ENCODE results near the gene ARVCF. TPM values are rescaled to one million over a fixed set of nuclear protein-coding genes. Genes with fewer than 3 reads are reported as not detected.

ARVCF gene
- polyA plus RNA-seq, 1 of the 3 experiments (the other 2 are of a cell fraction): 27.4 TPM

DNA sequence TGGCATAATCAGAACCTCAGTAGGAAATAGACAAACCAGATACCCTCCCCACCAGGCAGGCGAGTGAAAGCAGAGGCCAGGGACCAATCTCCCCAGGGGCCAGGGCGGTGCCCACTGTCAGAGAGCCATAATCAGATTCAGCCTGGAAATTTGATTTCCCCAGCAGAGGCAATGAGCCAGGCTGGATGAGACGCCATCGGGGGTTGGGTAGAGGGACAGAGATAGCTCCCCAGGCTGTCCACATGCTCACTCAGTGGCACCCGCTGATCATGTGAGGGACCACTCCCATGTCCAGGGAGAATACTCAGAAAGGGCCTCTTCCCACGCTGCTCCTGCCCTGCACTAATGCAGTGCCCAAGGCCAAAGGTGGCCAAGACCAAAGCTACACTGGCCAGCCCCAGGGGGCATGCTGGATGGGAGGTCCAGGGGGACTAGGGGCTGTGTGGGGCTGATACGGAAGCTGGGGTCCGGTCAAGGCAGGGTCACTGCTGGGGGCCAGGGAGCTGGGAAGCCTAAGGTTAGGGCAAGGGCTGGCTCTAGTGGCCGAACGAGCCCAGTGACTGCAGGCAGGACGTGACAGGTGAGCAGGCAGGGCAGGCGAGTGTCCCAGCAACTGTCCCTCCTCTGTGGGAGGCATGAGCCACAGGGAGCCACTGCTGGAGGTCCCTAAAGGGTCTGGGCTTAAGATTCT is 19.8 kb downstream of the ARVCF start:
- CTCF ChIA-PET: interaction anchor here (0.6 to 5.5 kb wide), 6 partner anchors 10 to 533 kb away, joined by 3 to 70 read pairs (median 5); no protein-coding TSS in a partner anchor
- peak; percentile 89 for DNase-seq
- peaks cover 0 to 82% of the 10 kb centered on the region in 2 experiments; a peak in 2 of 4 replicates for H3K4me1 ChIP-seq (ENCODE audit: control insufficient read depth in 1 of 2, insufficient read depth in 2 of 2, low read depth in 1 of 2, low read length in 1 of 2)
- peak; percentile 87 for TF ChIP-seq CHD2 (IDR thresholded peaks at IDR 0.05; ENCODE audit: low read length, partially characterized antibody)
- peak; percentile 95 for TF ChIP-seq FOXJ3 (CRISPR knock-in tag; IDR thresholded peaks at IDR 0.05)
- no peak for TF ChIP-seq MEF2A (IDR thresholded peaks at IDR 0.05; ENCODE audit: borderline replicate concordance, low read depth)
- TF ChIP-seq, protein P1, sequence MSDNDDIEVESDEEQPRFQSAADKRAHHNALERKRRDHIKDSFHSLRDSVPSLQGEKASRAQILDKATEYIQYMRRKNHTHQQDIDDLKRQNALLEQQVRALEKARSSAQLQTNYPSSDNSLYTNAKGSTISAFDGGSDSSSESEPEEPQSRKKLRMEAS (IDR thresholded peaks at IDR 0.05; ENCODE audit: low read depth): no peak
- TF ChIP-seq GABPA (IDR thresholded peaks at IDR 0.05; ENCODE audit: low read depth): no peak
- TF ChIP-seq, protein P2, sequence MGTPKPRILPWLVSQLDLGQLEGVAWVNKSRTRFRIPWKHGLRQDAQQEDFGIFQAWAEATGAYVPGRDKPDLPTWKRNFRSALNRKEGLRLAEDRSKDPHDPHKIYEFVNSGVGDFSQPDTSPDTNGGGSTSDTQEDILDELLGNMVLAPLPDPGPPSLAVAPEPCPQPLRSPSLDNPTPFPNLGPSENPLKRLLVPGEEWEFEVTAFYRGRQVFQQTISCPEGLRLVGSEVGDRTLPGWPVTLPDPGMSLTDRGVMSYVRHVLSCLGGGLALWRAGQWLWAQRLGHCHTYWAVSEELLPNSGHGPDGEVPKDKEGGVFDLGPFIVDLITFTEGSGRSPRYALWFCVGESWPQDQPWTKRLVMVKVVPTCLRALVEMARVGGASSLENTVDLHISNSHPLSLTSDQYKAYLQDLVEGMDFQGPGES (IDR thresholded peaks at IDR 0.05; ENCODE audit: low read depth, low read length): no peak
- no peak for TF ChIP-seq TEAD4 (IDR thresholded peaks at IDR 0.05; ENCODE audit: borderline replicate concordance, insufficient read depth)
- TF ChIP-seq, protein P3, sequence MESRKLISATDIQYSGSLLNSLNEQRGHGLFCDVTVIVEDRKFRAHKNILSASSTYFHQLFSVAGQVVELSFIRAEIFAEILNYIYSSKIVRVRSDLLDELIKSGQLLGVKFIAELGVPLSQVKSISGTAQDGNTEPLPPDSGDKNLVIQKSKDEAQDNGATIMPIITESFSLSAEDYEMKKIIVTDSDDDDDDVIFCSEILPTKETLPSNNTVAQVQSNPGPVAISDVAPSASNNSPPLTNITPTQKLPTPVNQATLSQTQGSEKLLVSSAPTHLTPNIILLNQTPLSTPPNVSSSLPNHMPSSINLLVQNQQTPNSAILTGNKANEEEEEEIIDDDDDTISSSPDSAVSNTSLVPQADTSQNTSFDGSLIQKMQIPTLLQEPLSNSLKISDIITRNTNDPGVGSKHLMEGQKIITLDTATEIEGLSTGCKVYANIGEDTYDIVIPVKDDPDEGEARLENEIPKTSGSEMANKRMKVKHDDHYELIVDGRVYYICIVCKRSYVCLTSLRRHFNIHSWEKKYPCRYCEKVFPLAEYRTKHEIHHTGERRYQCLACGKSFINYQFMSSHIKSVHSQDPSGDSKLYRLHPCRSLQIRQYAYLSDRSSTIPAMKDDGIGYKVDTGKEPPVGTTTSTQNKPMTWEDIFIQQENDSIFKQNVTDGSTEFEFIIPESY (IDR thresholded peaks at IDR 0.05; ENCODE audit: borderline replicate concordance, low read depth): no peak
- no peak for TF ChIP-seq NRF1 (IDR thresholded peaks at IDR 0.05; ENCODE audit: low read depth, low read length)
- no peak for TF ChIP-seq FOSL2 (IDR thresholded peaks at IDR 0.05; ENCODE audit: borderline replicate concordance, low read depth)
- TF ChIP-seq SIN3A (IDR thresholded peaks at IDR 0.05; ENCODE audit: borderline replicate concordance, low read depth, low read length): no peak
- no peak for TF ChIP-seq FOXM1 (IDR thresholded peaks at IDR 0.05; ENCODE audit: low read depth)
- TF ChIP-seq JUND (IDR thresholded peaks at IDR 0.05): no peak
- peak; percentile 84 for TF ChIP-seq RCOR1 (IDR thresholded peaks at IDR 0.05; ENCODE audit: low read length)
- peak; percentile 80 for TF ChIP-seq GATA2 (CRISPR knock-in tag; IDR thresholded peaks at IDR 0.05)
- no peak for TF ChIP-seq YY1 (IDR thresholded peaks at IDR 0.05; ENCODE audit: low read depth)
- no peak for TF ChIP-seq EZH2phosphoT487 (IDR thresholded peaks at IDR 0.05; ENCODE audit: borderline replicate concordance, low read depth)
- peak; percentile 17; the same call in 1 of the 2 replicates for TF ChIP-seq TCF12 (IDR thresholded peaks at IDR 0.05)
- peak; percentile 77 for TF ChIP-seq MXI1 (IDR thresholded peaks at IDR 0.05; ENCODE audit: low read depth, low read length)
- TF ChIP-seq ELF1 (IDR thresholded peaks at IDR 0.05): no peak
- TF ChIP-seq RXRA (IDR thresholded peaks at IDR 0.05; ENCODE audit: borderline replicate concordance, low read depth): no peak
- TF ChIP-seq, protein P4, sequence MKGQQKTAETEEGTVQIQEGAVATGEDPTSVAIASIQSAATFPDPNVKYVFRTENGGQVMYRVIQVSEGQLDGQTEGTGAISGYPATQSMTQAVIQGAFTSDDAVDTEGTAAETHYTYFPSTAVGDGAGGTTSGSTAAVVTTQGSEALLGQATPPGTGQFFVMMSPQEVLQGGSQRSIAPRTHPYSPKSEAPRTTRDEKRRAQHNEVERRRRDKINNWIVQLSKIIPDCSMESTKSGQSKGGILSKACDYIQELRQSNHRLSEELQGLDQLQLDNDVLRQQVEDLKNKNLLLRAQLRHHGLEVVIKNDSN (IDR thresholded peaks at IDR 0.05; ENCODE audit: borderline replicate concordance, low read depth): no peak; the same call in 1 of the 2 replicates
- peak; percentile 16; the same call in 1 of the 2 replicates for TF ChIP-seq SMC3 (IDR thresholded peaks at IDR 0.05; ENCODE audit: low read depth, low read length)
- no peak for TF ChIP-seq RFX5 (IDR thresholded peaks at IDR 0.05; ENCODE audit: low read length)
- TF ChIP-seq EP300 (IDR thresholded peaks at IDR 0.05; ENCODE audit: borderline replicate concordance in 1 of 2, low read depth in 1 of 2, low read length in 1 of 2): peak in 1 of 2 experiments; percentile 97; a peak in 2 of 4 replicates
- TF ChIP-seq, protein P5, sequence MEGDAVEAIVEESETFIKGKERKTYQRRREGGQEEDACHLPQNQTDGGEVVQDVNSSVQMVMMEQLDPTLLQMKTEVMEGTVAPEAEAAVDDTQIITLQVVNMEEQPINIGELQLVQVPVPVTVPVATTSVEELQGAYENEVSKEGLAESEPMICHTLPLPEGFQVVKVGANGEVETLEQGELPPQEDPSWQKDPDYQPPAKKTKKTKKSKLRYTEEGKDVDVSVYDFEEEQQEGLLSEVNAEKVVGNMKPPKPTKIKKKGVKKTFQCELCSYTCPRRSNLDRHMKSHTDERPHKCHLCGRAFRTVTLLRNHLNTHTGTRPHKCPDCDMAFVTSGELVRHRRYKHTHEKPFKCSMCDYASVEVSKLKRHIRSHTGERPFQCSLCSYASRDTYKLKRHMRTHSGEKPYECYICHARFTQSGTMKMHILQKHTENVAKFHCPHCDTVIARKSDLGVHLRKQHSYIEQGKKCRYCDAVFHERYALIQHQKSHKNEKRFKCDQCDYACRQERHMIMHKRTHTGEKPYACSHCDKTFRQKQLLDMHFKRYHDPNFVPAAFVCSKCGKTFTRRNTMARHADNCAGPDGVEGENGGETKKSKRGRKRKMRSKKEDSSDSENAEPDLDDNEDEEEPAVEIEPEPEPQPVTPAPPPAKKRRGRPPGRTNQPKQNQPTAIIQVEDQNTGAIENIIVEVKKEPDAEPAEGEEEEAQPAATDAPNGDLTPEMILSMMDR (IDR thresholded peaks at IDR 0.05): no peak
- no peak for TF ChIP-seq NFIC (IDR thresholded peaks at IDR 0.05; ENCODE audit: borderline replicate concordance)
- TF ChIP-seq, protein P6, sequence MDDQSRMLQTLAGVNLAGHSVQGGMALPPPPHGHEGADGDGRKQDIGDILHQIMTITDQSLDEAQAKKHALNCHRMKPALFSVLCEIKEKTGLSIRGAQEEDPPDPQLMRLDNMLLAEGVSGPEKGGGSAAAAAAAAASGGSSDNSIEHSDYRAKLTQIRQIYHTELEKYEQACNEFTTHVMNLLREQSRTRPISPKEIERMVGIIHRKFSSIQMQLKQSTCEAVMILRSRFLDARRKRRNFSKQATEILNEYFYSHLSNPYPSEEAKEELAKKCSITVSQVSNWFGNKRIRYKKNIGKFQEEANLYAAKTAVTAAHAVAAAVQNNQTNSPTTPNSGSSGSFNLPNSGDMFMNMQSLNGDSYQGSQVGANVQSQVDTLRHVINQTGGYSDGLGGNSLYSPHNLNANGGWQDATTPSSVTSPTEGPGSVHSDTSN (IDR thresholded peaks at IDR 0.05): no peak

More for the DNA sequence above, 19.8 kb downstream of the ARVCF start:
- Histone ChIP-seq H3K27me3 (ENCODE audit: insufficient read depth) (no peaks in the 10 kb centered on the region), H3K9me3 (no peaks in the 10 kb centered on the region), H3K4me2 (0 out of 2 replicates have a peak overlapping the region, but pooled peaks have one; percentile 17), H3K4me3 (ENCODE audit: low read depth in 2 of 2, low read length in 1 of 2) (no peak overlapping the region), H3K9ac (no peak overlapping the region), H2AFZ (ENCODE audit: low read depth) (no peak overlapping the region), H3K36me3 (replicated peaks in 1 of 2; ENCODE audit: control insufficient read depth in 1 of 2, insufficient read depth in 2 of 2, low read length in 1 of 2) (no peaks in the 10 kb centered on the region), H3K79me2 (ENCODE audit: insufficient read depth) (no peaks in the 10 kb centered on the region), H3K9me2 (no peaks in the 10 kb centered on the region), H4K20me1 (ENCODE audit: insufficient read depth) (no peaks in the 10 kb centered on the region), H3F3A (replicated peaks; ENCODE audit: insufficient read depth) (no peaks in the 10 kb centered on the region), H3K27ac (ENCODE audit: low read depth in 2 of 2, low read length in 1 of 2) (peak overlapping the region in 1 of 2 experiments; percentile 97; a peak in 2 of 4 replicates)
- WGBS (ENCODE audit: low lambda C conversion rate): 76% methylated on average over 10 of the region's 12 CpGs
- POLR2A ChIA-PET: interaction anchor here (0.7 kb wide), 1 partner anchor 82 kb away, joined by 3 read pairs; no protein-coding TSS in a partner anchor

Data from SK-N-SH (cell line).